ENCODE data around the gene BRD2.
"Not testable (repeated sequence)": the region's sequence is repeated elsewhere in the genome, so short reads cannot be mapped to it uniquely, and the experiment has no call there.

The BRD2 gene

GRCh38 chr6:32968093-32968866 is at the start of gene BRD2:
Gene BRD2 (plus strand): TSS chr6:32968594. CDS start chr6:32972899, 4,305 bp downstream.
- peak; percentile 99 for DNase-seq (ENCODE audit: low spot score)

GRCh38 chr6:32920715-32921114 is 47.7 kb upstream of the BRD2 start:
- no peak for DNase-seq (ENCODE audit: low spot score)

- no peak for DNase-seq (ENCODE audit: low spot score)
Observed at GRCh38 chr6:32922083-32922482, 46.3 kb upstream of the BRD2 start.

DNA sequence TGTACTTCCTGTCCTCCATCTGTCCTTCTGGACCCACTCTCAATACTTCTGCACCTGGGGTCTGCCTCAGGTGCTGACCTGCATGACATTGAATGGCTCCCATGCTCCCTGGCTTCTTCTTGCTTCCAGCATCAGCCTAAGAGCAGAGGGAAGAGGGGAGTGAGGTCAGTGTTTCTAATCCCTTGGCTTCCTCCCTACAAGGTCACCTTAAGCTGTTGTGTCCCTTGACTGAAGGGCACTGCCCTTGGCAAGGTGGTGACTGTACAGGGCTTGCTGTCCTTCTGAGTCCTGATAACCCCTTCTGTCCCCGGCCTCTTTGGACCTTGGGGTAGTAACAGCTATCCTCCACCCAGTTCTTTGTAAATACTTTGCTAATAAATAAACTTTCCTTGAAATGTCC is 37.2 kb upstream of the BRD2 start:
- no peak for DNase-seq (ENCODE audit: low spot score)

DNA sequence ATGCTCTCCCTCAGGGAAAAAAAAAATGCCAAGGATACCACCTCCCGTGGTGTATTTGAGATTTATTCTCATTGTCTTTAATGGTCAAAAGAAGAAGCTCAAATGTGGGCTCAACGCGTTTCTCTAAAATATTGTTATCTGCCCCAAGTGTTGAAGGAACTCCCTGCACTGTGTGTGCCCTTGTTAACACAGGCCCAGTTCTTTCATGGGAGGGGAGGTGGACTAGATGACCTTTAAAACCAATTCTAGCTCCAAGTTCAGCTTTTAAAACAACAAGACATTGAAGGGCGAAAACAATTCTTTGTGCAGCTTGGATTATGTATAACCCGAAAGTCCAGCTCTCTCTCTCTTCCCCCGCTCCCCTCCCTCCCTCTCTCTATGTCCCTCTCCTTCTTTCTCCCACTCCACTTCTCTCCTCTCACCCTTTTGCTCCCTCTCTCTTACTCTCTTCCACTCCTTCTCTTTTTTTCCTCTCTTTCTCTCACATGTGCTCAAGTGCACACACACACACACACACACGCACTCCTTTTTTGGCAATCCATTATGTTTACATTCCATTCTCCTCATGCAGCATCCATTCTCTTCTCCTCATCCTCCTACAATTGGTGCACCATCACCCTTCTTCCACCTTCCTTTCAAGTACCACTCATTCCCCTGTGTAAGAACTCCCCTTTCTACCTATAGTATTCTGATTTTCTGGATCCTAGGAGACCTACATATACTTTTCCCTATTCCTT is 36.1 kb upstream of the BRD2 start:
- no peak for DNase-seq (ENCODE audit: low spot score)

GRCh38 chr6:32933661-32934085 is 34.7 kb upstream of the BRD2 start:
- DNase-seq (ENCODE audit: low spot score), result peak; percentile 80

- DNase-seq (ENCODE audit: low spot score), result no peak
Observed at GRCh38 chr6:32935551-32936238, 32.7 kb upstream of the BRD2 start.

DNA sequence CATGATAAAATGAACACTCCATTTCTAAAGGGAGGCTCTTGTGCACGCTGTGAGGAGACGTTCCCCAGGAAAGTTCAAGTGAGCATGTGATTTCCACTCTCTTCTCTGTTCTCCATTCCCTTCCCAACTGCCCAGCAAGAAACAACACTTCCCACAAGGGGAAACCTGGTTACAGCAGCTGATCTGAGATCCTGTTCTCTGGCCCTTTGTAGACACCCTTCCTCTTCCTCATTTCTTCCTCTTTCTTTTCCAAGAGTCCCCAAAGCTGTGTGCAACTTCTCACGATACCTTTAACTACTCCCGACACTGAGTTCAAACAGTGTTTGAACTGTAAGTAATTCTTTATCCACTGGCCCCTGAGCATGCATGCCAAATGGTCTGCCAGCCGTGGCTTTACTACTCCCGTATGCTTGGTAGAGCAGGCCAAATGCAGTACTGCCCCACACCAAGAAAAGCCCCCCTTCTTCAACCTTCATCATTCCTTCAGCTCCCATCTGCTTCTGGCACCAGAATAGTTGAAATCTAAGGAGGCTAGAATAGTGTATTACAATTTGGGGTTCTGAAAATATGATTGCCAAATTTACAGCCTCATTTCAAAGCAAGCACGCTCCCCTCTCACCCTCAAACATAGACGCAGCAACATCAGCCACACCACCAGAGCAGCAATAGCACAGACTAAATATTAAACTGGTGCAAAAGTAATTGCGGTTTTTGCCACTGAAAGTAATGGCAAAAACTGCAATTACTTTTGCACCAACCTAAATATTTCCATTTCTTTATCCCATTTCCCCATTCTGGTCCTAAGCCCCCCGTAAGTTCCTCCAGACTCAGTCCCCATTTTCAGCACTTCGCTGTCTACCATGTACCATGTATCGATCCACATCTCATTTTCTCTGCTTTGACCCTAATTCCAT is 31.9 kb upstream of the BRD2 start:
- peak; percentile 65 for DNase-seq (ENCODE audit: low spot score)

GRCh38 chr6:32937230-32937633 is 31.2 kb upstream of the BRD2 start:
- DNase-seq (ENCODE audit: low spot score), result peak; percentile 73

- DNase-seq (ENCODE audit: low spot score), result no peak
Observed at GRCh38 chr6:32938494-32938893, 29.9 kb upstream of the BRD2 start.

- DNase-seq (ENCODE audit: low spot score), result peak; percentile 95
Observed at GRCh38 chr6:32940656-32941213, 27.7 kb upstream of the BRD2 start, which contains the start of gene HLA-DMB. Gene HLA-DMB (minus strand): TSS chr6:32941028. CDS start chr6:32940807, 221 bp downstream.

DNA sequence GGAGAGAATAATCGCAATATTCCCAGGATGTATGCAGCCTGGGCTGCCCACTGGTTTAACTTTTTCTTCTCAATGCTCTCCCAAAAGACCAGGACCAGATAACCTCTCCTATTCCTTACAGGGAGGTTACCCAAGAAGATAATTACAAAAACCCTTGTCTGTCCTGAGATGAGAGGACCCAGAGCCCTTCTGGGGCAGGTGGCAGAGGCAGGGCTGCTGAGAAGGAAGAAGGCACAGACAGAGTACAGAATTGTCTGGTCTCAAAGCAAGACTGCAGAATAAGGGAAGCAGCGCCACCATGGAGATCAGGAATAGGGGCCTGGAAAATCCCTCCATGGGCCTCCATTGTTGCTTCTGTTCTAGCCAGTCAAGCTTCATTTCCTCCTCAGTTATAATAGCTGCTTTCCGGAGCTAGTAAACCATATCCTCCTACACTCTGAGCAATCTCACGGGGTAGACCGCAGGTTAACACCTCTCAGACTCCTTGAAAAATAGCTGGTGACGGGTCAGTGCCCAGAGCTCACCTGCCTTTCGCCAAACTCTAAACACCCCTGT is 27.1 kb upstream of the BRD2 start:
- no peak for DNase-seq (ENCODE audit: low spot score)

GRCh38 chr6:32942555-32943123 is 25.8 kb upstream of the BRD2 start:
- DNase-seq (ENCODE audit: low spot score), result not testable (repeated sequence)

GRCh38 chr6:32943864-32944649 is 24.3 kb upstream of the BRD2 start:
- DNase-seq (ENCODE audit: low spot score), result peak; percentile 83

DNA sequence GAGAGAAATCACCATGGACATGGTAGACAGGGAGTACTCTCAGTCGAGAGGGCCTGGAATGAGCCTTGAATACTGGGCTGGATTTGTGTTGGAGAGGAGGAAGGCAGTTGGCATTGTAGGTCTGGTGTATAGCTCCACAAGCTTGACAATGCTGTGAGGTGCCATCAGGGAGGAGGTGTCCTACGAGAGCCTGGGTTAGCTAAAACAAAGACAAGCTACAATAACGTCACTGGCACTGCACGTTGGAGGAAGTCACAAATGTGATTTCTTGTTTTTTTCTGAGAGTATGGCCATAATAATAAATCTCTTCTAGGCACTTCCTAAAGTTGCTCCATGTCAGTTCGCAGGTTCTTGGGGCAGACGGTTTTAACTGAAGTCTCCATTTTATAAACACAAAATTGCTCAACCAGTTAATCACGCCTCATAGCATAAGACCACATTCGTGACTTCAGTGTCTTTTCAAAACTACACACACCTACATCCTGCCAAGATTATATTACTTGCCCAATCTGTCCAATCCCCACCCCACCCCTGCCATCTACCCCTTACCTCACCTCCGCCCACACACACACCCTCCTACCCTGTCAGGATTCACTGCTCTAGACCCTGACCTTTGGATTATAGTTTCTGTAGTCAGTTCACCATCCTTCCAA is 23.2 kb upstream of the BRD2 start:
- no peak for DNase-seq (ENCODE audit: low spot score)

DNA sequence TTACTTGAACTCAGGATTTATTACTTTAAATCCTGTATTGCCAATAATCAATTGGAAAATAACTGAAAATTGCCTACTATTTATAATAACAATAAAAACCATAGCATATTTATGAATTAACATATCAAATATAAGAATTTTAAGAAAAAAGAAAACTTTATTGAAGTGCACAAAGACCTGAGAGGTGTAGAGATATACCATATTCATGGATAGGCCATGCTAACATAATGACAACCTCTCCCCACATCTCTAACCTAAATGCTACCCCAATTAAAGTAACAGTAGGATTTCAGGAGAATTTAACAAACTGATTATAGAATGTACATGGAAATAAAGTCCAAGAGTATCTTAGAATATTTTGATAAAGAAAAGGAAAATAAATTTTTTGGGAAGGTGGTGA is 22.4 kb upstream of the BRD2 start:
- no peak for DNase-seq (ENCODE audit: low spot score)

DNA sequence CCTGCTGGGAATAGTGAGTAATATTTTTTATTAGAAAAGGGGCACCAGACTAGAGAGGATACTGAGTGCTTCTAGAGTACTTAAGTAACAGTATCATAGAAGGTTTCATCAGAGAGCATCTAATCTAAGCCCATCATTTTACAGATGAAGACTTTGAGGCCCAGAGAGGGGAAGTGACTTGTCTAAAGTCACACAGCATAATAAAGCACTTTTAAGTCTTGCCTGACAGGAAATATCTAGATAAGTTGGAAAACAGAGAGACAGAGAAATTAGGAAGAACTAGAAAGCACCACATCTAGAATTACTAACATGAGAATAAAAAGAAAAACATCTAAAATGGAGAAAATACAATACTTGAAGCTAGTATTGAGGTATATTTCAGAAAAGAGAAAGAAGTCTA is 21.5 kb upstream of the BRD2 start:
- no peak for DNase-seq (ENCODE audit: low spot score)

GRCh38 chr6:32947552-32948465 is 20.6 kb upstream of the BRD2 start:
- no peak for DNase-seq (ENCODE audit: low spot score)
